Duodenal mucosa (tissue), 2 donors: ENCODE measurements around the gene ARL6IP1.
A peak's percentile ranks its signal among the peaks of the same experiment; 100 is the strongest.

Experiments used
- H3K27ac ChIP-seq: one replicate; pipeline ENCODE4 v1.7.0; 2013; ENCODE audit warnings: low read depth, low read length
- H3K27me3 ChIP-seq, 2 donors: one replicate each; pipeline ENCODE4 v1.7.0; 2013; ENCODE audit warnings: low read length in 2 of 2, control low read depth in 1 of 2; ENCODE audit not compliant: insufficient read depth in 2 of 2, control insufficient read depth in 1 of 2
- H3K36me3 ChIP-seq, 2 donors: one replicate each; pipeline ENCODE4 v1.7.0; 2013; ENCODE audit warnings: low read length in 2 of 2, control low read depth in 1 of 2; ENCODE audit not compliant: insufficient read depth in 2 of 2, control insufficient read depth in 1 of 2
- H3K4me1 ChIP-seq, 2 donors: one replicate each; pipeline ENCODE4 v1.7.0; 2013; ENCODE audit warnings: low read length in 2 of 2, control low read depth in 1 of 2; ENCODE audit not compliant: insufficient read depth in 2 of 2, control insufficient read depth in 1 of 2
- H3K4me3 ChIP-seq, 2 donors: one replicate each; pipeline ENCODE4 v1.7.0; 2013; ENCODE audit warnings: low read length in 2 of 2, low read depth in 1 of 2
- H3K9ac ChIP-seq, 2 donors: one replicate each; pipeline ENCODE4 v1.7.0; 2013; ENCODE audit warnings: low read length in 2 of 2, low read depth in 1 of 2
- H3K9me3 ChIP-seq, 2 donors: one replicate each; pipeline ENCODE4 v1.7.0; 2013; ENCODE audit warnings: low read length in 2 of 2, control low read depth in 1 of 2; ENCODE audit not compliant: control insufficient read depth in 1 of 2

The ARL6IP1 gene

GRCh38 chr16:18801145-18801972 is at the start of gene ARL6IP1:
Gene ARL6IP1, minus strand, starts transcription at chr16:18801549. Its CDS starts 83 bp downstream, at chr16:18801466.
- Histone ChIP-seq H3K4me3 (peak within 1 kb of the TSS; percentile 87 to 97), H3K36me3 (peaks cover 8 to 15% of the 10 kb centered on the region in 2 donors), H3K9me3 (no peaks in the 10 kb centered on the region), H3K9ac (peak within 1 kb of the TSS; percentile 88 to 97), H3K27ac (peak within 1 kb of the TSS; percentile 90), H3K27me3 (no peaks in the 10 kb centered on the region), H3K4me1 (peaks cover 16 to 20% of the 10 kb centered on the region in 2 donors)

GRCh38 chr16:18846416-18846815 is 45.1 kb upstream of the ARL6IP1 start:
- no peak overlapping the region for H3K4me3 ChIP-seq
- no peaks in the 10 kb centered on the region for H3K27me3 ChIP-seq
- H3K9me3 ChIP-seq: no peaks in the 10 kb centered on the region
- no peaks in the 10 kb centered on the region for H3K4me1 ChIP-seq
- no peak overlapping the region for H3K27ac ChIP-seq
- no peak overlapping the region for H3K9ac ChIP-seq
- H3K36me3 ChIP-seq: peaks cover 43 to 87% of the 10 kb centered on the region in 2 donors

GRCh38 chr16:18842565-18842964 is 41.2 kb upstream of the ARL6IP1 start:
- no peaks in the 10 kb centered on the region for H3K4me1 ChIP-seq
- no peak overlapping the region for H3K9ac ChIP-seq
- H3K27ac ChIP-seq: no peak overlapping the region
- no peaks in the 10 kb centered on the region for H3K27me3 ChIP-seq
- H3K9me3 ChIP-seq: no peaks in the 10 kb centered on the region
- no peak overlapping the region for H3K4me3 ChIP-seq
- peaks cover 47 to 82% of the 10 kb centered on the region in 2 donors for H3K36me3 ChIP-seq

- Histone ChIP-seq H3K36me3 (peaks cover 52 to 82% of the 10 kb centered on the region in 2 donors), H3K27ac (no peak overlapping the region)
Measured at GRCh38 chr16:18841833-18842525, 40.6 kb upstream of the ARL6IP1 start.

GRCh38 chr16:18839555-18839954 is 38.2 kb upstream of the ARL6IP1 start:
- Histone ChIP-seq H3K4me1 (no peaks in the 10 kb centered on the region), H3K9me3 (no peaks in the 10 kb centered on the region), H3K27ac (no peak overlapping the region), H3K4me3 (no peak overlapping the region), H3K27me3 (no peaks in the 10 kb centered on the region), H3K9ac (no peak overlapping the region), H3K36me3 (peaks cover 63 to 83% of the 10 kb centered on the region in 2 donors)

More at GRCh38 chr16:18841833-18842525, 40.6 kb upstream of the ARL6IP1 start:
- H3K4me1 ChIP-seq: no peaks in the 10 kb centered on the region
- H3K27me3 ChIP-seq: no peaks in the 10 kb centered on the region
- H3K9ac ChIP-seq: no peak overlapping the region
- H3K9me3 ChIP-seq: no peaks in the 10 kb centered on the region
- no peak overlapping the region for H3K4me3 ChIP-seq

GRCh38 chr16:18836702-18837101 is 35.4 kb upstream of the ARL6IP1 start:
- no peaks in the 10 kb centered on the region for H3K27me3 ChIP-seq
- H3K9ac ChIP-seq: no peak overlapping the region
- H3K4me1 ChIP-seq: no peaks in the 10 kb centered on the region
- H3K36me3 ChIP-seq: peaks cover 66 to 89% of the 10 kb centered on the region in 2 donors
- no peak overlapping the region for H3K27ac ChIP-seq
- no peaks in the 10 kb centered on the region for H3K9me3 ChIP-seq
- no peak overlapping the region for H3K4me3 ChIP-seq

GRCh38 chr16:18834864-18835263 is 33.5 kb upstream of the ARL6IP1 start:
- Histone ChIP-seq H3K9me3 (no peaks in the 10 kb centered on the region), H3K27me3 (no peaks in the 10 kb centered on the region), H3K36me3 (peaks cover 64 to 94% of the 10 kb centered on the region in 2 donors), H3K27ac (no peak overlapping the region), H3K9ac (no peak overlapping the region), H3K4me1 (no peaks in the 10 kb centered on the region), H3K4me3 (no peak overlapping the region)

- Histone ChIP-seq H3K9me3 (no peaks in the 10 kb centered on the region), H3K27ac (no peak overlapping the region), H3K9ac (no peak overlapping the region), H3K36me3 (peaks cover 68 to 94% of the 10 kb centered on the region in 2 donors), H3K27me3 (no peaks in the 10 kb centered on the region), H3K4me1 (no peaks in the 10 kb centered on the region), H3K4me3 (no peak overlapping the region)
Measured at GRCh38 chr16:18833707-18834505, 32.6 kb upstream of the ARL6IP1 start.

GRCh38 chr16:18832613-18833012 is 31.3 kb upstream of the ARL6IP1 start:
- peaks cover 67 to 93% of the 10 kb centered on the region in 2 donors for H3K36me3 ChIP-seq
- no peaks in the 10 kb centered on the region for H3K27me3 ChIP-seq
- no peak overlapping the region for H3K27ac ChIP-seq
- H3K9me3 ChIP-seq: no peaks in the 10 kb centered on the region
- no peak overlapping the region for H3K4me3 ChIP-seq
- H3K9ac ChIP-seq: no peak overlapping the region
- H3K4me1 ChIP-seq: no peaks in the 10 kb centered on the region
